H1 (cell line): ENCODE results near the gene SEMA3B. TPM values are rescaled to one million over a fixed set of nuclear protein-coding genes. Genes with fewer than 3 reads are reported as not detected.

ENCODE experiments used
- CTCF ChIA-PET: fragments of 300-600 bp; sonication (Branson Sonifier 250); formaldehyde crosslinking; loops from one replicate; lab custom pipeline; 2021; ENCODE audit not compliant: partially characterized antibody; lab: Charles Lee
- POLR2A ChIA-PET: fragments of 300-600 bp; sonication (Branson Sonifier 250); formaldehyde crosslinking; loops from one replicate; lab custom pipeline; 2021; ENCODE audit warnings: inconsistent platforms; ENCODE audit not compliant: partially characterized antibody; lab: Charles Lee
- DNase-seq, 2 experiments: peaks; one replicate each; pipeline versions ENCODE4 v3.0.0 to v3.0.0-alpha.2; 2010 to 2022; ENCODE audit warnings: low spot score in 2 of 2, low read depth in 1 of 2, mixed read lengths in 1 of 2
- FAIRE-seq: peaks from 2 replicates; lab custom pipeline; 2011; peaks lifted over from hg19 to GRCh38; lab: Jason Lieb, UNC
- H2AFZ ChIP-seq: 2 replicates; pipeline ENCODE4 v1.8.1; 2012; ENCODE audit warnings: low read length, inconsistent platforms
- H2AK5ac ChIP-seq: 2 replicates; pipeline ENCODE4 v1.6.1; 2013; ENCODE audit warnings: low read depth, low read length
- H2BK120ac ChIP-seq: replicated peaks from 2 replicates; pipeline ENCODE3; 2013; ENCODE audit warnings: low read depth, low read length, inconsistent platforms
- H2BK12ac ChIP-seq: 2 replicates; pipeline ENCODE4 v1.6.1; 2013; ENCODE audit warnings: low read depth, low read length
- H2BK15ac ChIP-seq: 2 replicates; pipeline ENCODE4 v1.6.1; 2013; ENCODE audit warnings: low read length
- H2BK20ac ChIP-seq: 2 replicates; pipeline ENCODE4 v1.6.1; 2013; ENCODE audit warnings: low read length
- H2BK5ac ChIP-seq: 2 replicates; pipeline ENCODE4 v1.6.1; 2013; ENCODE audit warnings: low read depth, low read length
- H3K14ac ChIP-seq: 2 replicates; pipeline ENCODE4 v1.6.1; 2013; ENCODE audit warnings: inconsistent platforms; ENCODE audit not compliant: insufficient read length
- H3K18ac ChIP-seq: 2 replicates; pipeline ENCODE4 v1.6.1; 2013; ENCODE audit warnings: low read length; ENCODE audit errors: extremely low read depth
- H3K23ac ChIP-seq: 2 replicates; pipeline ENCODE4 v1.6.1; 2013; ENCODE audit warnings: inconsistent platforms; ENCODE audit not compliant: insufficient read length
- H3K23me2 ChIP-seq: 2 replicates; pipeline ENCODE4 v1.6.1; 2013; ENCODE audit warnings: low read depth, low read length
- H3K27ac ChIP-seq: 2 replicates; pipeline ENCODE4 v1.6.1; 2011; ENCODE audit warnings: low read depth, low read length, inconsistent platforms
- H3K27me3 ChIP-seq, 4 experiments: replicated peaks in 1 of 4; 1 replicate in 1 of 4; 2 replicates in 3 of 4; pipeline versions ENCODE4 v1.6.1 to v1.8.1; 2011 to 2013; ENCODE audit warnings: low read length in 3 of 4, mild to moderate bottlenecking in 3 of 4, inconsistent platforms in 2 of 4, mixed read lengths in 2 of 4, moderate library complexity in 1 of 4; ENCODE audit not compliant: control insufficient read depth in 3 of 4, insufficient read depth in 3 of 4; ENCODE audit errors: extremely low read depth in 1 of 4
- H3K36me3 ChIP-seq, 4 experiments: 2 replicates each; pipeline versions ENCODE4 v1.6.1 to v1.8.1; 2011 to 2013; ENCODE audit warnings: mild to moderate bottlenecking in 4 of 4, low read length in 3 of 4, moderate library complexity in 2 of 4, control low read depth in 1 of 4, inconsistent platforms in 1 of 4; ENCODE audit not compliant: insufficient read depth in 4 of 4, control insufficient read depth in 2 of 4
- H3K4ac ChIP-seq: replicated peaks from 2 replicates; pipeline ENCODE3; 2013; ENCODE audit warnings: low read length, low read depth, mixed read lengths, inconsistent platforms; ENCODE audit not compliant: insufficient read length
- H3K4me1 ChIP-seq, 4 experiments: replicated peaks in 1 of 4; 1 replicate in 1 of 4; 2 replicates in 3 of 4; pipeline versions ENCODE4 v1.6.1 to v1.8.1; 2011 to 2013; ENCODE audit warnings: low read length in 3 of 4, inconsistent platforms in 2 of 4, mixed read lengths in 1 of 4; ENCODE audit not compliant: insufficient read depth in 4 of 4, control insufficient read depth in 3 of 4
- H3K4me2 ChIP-seq, 2 experiments: 2 replicates each; pipeline versions ENCODE4 v1.6.1 to v1.8.1; 2011 to 2013; ENCODE audit warnings: low read depth in 2 of 2, low read length in 2 of 2, control low read depth in 1 of 2, inconsistent platforms in 1 of 2, mild to moderate bottlenecking in 1 of 2; ENCODE audit not compliant: insufficient read depth in 1 of 2
- H3K4me3 ChIP-seq, 4 experiments: fragments of 200-600, 300-600 bp in 1 of 4; sonication (generic), shearing (Covaris generic), sonication (Bioruptor Twin) in 1 of 4; 2 replicates each; pipeline versions ENCODE4 v1.5.1 to v1.8.1; 2011 to 2016; ENCODE audit warnings: low read length in 4 of 4, low read depth in 3 of 4, control low read depth in 2 of 4, inconsistent platforms in 2 of 4, mild to moderate bottlenecking in 2 of 4, mixed read lengths in 1 of 4, moderate library complexity in 1 of 4; ENCODE audit not compliant: insufficient read depth in 2 of 4; ENCODE audit errors: extremely low read depth in 1 of 4
- H3K56ac ChIP-seq: replicated peaks from 2 replicates; pipeline ENCODE3; 2013; ENCODE audit warnings: low read depth, mild to moderate bottlenecking, mixed read lengths, low read length, inconsistent platforms; ENCODE audit not compliant: insufficient read length
- H3K79me1 ChIP-seq: 2 replicates; pipeline ENCODE4 v1.6.1; 2013; ENCODE audit warnings: low read depth, low read length, control low read depth
- H3K79me2 ChIP-seq, 2 experiments: 2 replicates each; pipeline versions ENCODE4 v1.6.1 to v1.8.1; 2012 to 2013; ENCODE audit warnings: low read length in 2 of 2, mild to moderate bottlenecking in 2 of 2, inconsistent platforms in 1 of 2; ENCODE audit not compliant: insufficient read depth in 2 of 2, control insufficient read depth in 1 of 2
- H3K9ac ChIP-seq, 4 experiments: replicated peaks in 1 of 4; 1 replicate in 1 of 4; 2 replicates in 3 of 4; pipeline versions ENCODE4 v1.6.1 to v1.8.1; 2011 to 2013; ENCODE audit warnings: low read depth in 3 of 4, low read length in 3 of 4, control low read depth in 2 of 4, mild to moderate bottlenecking in 2 of 4, moderate library complexity in 2 of 4, inconsistent platforms in 1 of 4; ENCODE audit errors: extremely low read depth in 1 of 4
- H3K9me3 ChIP-seq, 2 experiments: 2 replicates each; pipeline versions ENCODE4 v1.6.1 to v1.8.1; 2012 to 2013; ENCODE audit warnings: mild to moderate bottlenecking in 2 of 2, moderate library complexity in 2 of 2, control low read depth in 1 of 2, inconsistent platforms in 1 of 2, low read depth in 1 of 2, low read length in 1 of 2, mixed read lengths in 1 of 2; ENCODE audit not compliant: insufficient read depth in 2 of 2
- H4K20me1 ChIP-seq, 2 experiments: replicated peaks in 1 of 2; 2 replicates each; pipeline versions ENCODE3 to v1.8.1; 2011 to 2013; ENCODE audit warnings: inconsistent platforms in 2 of 2, low read length in 2 of 2, mild to moderate bottlenecking in 1 of 2; ENCODE audit not compliant: insufficient read depth in 2 of 2, control insufficient read depth in 1 of 2
- H4K5ac ChIP-seq: 2 replicates; pipeline ENCODE4 v1.6.1; 2013; ENCODE audit warnings: low read length, low read depth, mixed read lengths, inconsistent platforms; ENCODE audit not compliant: insufficient read length
- H4K8ac ChIP-seq: 2 replicates; pipeline ENCODE4 v1.8.0; 2013; ENCODE audit warnings: mild to moderate bottlenecking, moderate library complexity, low read length, inconsistent platforms; ENCODE audit not compliant: insufficient read depth; ENCODE audit errors: extremely low read depth
- H4K91ac ChIP-seq: replicated peaks from 2 replicates; pipeline ENCODE3; 2013; ENCODE audit warnings: low read length, mixed read lengths, inconsistent platforms; ENCODE audit not compliant: insufficient read length
- SRF ChIP-seq: IDR thresholded peaks from 2 replicates; pipeline ENCODE4 v1.6.1; 2011; ENCODE audit warnings: mild to moderate bottlenecking, low read depth, low read length, moderate library complexity
- WGBS, 2 experiments: shearing (Covaris generic) in 1 of 2; methylation state at CpG; one replicate each; pipeline versions ENCODE4 v1.1.6 to v1.1.7; 2013 to 2015; ENCODE audit warnings: low lambda C conversion rate in 2 of 2, mixed read lengths in 2 of 2, inconsistent platforms in 1 of 2, low coverage in 1 of 2, missing lambda C conversion rate in 1 of 2; ENCODE audit not compliant: insufficient replicate concordance in 2 of 2, insufficient coverage in 1 of 2, insufficient read length in 1 of 2; ENCODE audit errors: extremely low coverage in 1 of 2, missing lambda C conversion rate in 1 of 2; 5-methylcytosine and 5-hydroxymethylcytosine counted together
- polyA plus RNA-seq, 7 experiments: library from polyadenylated mRNA; depleted of rRNA in 3 of 7; stranded (reverse) in 5 of 7; unstranded in 2 of 7; fragments of >200 nt in 5 of 7; fragments of 200-250 nt in 2 of 7; gene quantifications; 1 replicate in 5 of 7; 2 replicates in 1 of 7; 4 replicates in 1 of 7; pipeline versions ENCODE4 v1.2.1 to v1.2.3, GENCODE V29; 2011 to 2013; ENCODE audit warnings: missing spikeins in 2 of 7, mixed read lengths in 2 of 7
- total RNA-seq: library from RNA; stranded (reverse); fragmentation: NEBNext Ultra II Directional; extraction: Animal tissue kit (Norgen Biotek cat#: 25700); gene quantifications from 2 replicates; pipeline ENCODE4 v1.2.1, GENCODE V29; 2021

Gene SEMA3B
- total and polyA plus RNA-seq, 2 of the 8 experiments (the other 6 are each of a cell fraction or from before 2014, with no cell fraction given): 3.0 to 4.7 TPM

DNA sequence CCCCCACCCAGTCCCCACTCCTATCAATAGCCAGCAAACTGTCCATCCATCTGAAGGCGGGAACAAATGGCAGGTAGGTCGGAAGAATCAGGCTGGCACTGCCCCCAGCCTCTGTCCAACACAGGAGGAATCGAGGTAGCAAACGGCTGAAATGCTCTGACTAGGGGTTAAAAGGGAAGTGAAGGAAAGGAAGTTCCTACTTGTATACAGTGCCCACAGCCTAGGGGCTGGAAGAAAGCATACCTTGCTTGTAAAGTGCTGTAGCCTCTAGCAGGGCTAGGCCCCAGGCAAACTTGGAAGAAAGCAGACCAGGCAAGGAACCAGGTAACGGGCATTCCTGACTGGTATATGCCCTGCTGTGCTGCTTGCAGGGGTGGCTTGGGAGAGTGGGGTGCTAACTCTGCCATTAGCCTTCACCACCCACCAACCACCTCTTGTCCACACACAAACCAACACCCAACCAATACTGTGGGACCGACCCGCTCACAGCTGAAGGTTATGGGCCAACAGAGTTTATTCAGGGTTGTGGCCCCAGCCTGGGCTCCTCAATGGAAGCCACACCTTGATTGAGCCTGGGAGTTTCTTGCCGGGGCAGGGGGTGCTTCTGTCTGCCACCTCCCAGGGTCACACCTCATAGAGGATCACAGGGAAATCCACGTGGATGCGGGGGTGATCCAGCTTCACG lies 56.7 kb downstream of the SEMA3B start:
- H3K4me3 ChIP-seq: no peak overlapping the region
- H2AFZ ChIP-seq: no peak overlapping the region
- H2BK15ac ChIP-seq: no peak overlapping the region
- no peaks in the 10 kb centered on the region for H3K9me3 ChIP-seq
- no peak overlapping the region for H4K91ac ChIP-seq
- WGBS, 2 experiments: 92% methylated on average over 11 of the region's 11 CpGs; no CpG with 5 or more reads in 1 of the 2 experiments
- H3K4me1 ChIP-seq: peaks cover 0 to 29% (median 14%) of the 10 kb centered on the region in 4 experiments; a peak in 6 of 7 replicates
- H3K9ac ChIP-seq: no peak overlapping the region
- H3K56ac ChIP-seq: no peak overlapping the region
- H3K23ac ChIP-seq: no peak overlapping the region
- no peak for FAIRE-seq
- no peak overlapping the region for H3K4me2 ChIP-seq
- H3K79me1 ChIP-seq: peaks cover 7% of the 10 kb centered on the region
- CTCF ChIA-PET: interaction anchor here (0.8 to 7.5 kb wide), 11 partner anchors 10 to 107 kb away, joined by 3 to 75 read pairs (median 5); partner anchors contain the start of genes HYAL1 and LSMEM2
- no peak overlapping the region for H2BK20ac ChIP-seq
- no peaks in the 10 kb centered on the region for H3K27me3 ChIP-seq
- no peak for TF ChIP-seq SRF
- DNase-seq: no peak
- no peak overlapping the region for H3K18ac ChIP-seq
- H3K14ac ChIP-seq: no peak overlapping the region
- H2BK12ac ChIP-seq: no peak overlapping the region
- H3K36me3 ChIP-seq: peaks cover 8 to 18% (median 10%) of the 10 kb centered on the region in 4 experiments; a peak in 7 of 8 replicates
- H4K20me1 ChIP-seq: peaks cover under 1 to 6% of the 10 kb centered on the region in 2 experiments
- no peak overlapping the region for H3K27ac ChIP-seq
- POLR2A ChIA-PET: interaction anchor here (0.8 to 4.3 kb wide), 4 partner anchors 15 to 302 kb away, joined by 3 to 29 read pairs (median 10); partner anchors contain the start of genes HYAL1, IFRD2 and RASSF1
- no peak overlapping the region for H2BK120ac ChIP-seq
- H3K4ac ChIP-seq: no peak overlapping the region
- no peak overlapping the region for H4K5ac ChIP-seq
- peaks cover 0 to 13% of the 10 kb centered on the region in 2 experiments; a peak in 2 of 4 replicates for H3K79me2 ChIP-seq
- H4K8ac ChIP-seq: no peak overlapping the region
- no peak overlapping the region for H2AK5ac ChIP-seq
- peaks cover 22% of the 10 kb centered on the region for H3K23me2 ChIP-seq
- no peak overlapping the region for H2BK5ac ChIP-seq
